Transverse colon (tissue), 3 donors: ENCODE results near the gene FBXO15.

Source experiments
- POLR2A ChIP-seq: fragments of 450-650 bp; IDR thresholded peaks from one replicate; pipeline ENCODE4 v1.6.1; 2016; ENCODE audit warnings: antibody characterized with exemption, mild to moderate bottlenecking, moderate library complexity
- TF ChIP-seq, protein P1 (sequence below), 5 experiments: fragments of 200-600 bp in 3 of 5; fragments of 450-650 bp in 2 of 5; sonication (generic) in 3 of 5; IDR thresholded peaks; 1 replicate in 2 of 5; 2 replicates in 3 of 5; pipeline ENCODE4 v1.5.1; 2016 to 2017; ENCODE audit warnings: antibody characterized with exemption in 5 of 5, inconsistent platforms in 3 of 5, mild to moderate bottlenecking in 2 of 5, moderate library complexity in 1 of 5

DNA sequence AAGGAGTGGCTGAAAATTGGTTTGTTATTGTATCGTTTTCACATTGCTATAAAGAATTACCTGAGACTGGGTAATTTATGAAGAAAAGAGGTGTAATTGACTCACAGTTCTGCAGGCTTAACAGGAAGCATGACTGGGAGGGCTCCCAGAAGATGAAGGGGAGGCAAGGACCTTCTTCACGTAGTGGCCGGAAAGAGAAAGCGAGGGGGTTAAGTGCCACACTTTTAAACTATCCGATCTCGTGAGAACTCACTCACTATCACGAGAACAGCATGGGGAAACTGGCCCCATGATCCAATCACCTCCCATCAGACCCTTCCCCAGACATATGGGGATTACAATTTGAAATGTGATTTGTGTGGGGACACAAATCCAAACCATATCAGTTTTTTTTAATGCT, 81.6 kb downstream of the FBXO15 start:
- TF ChIP-seq, protein P1, sequence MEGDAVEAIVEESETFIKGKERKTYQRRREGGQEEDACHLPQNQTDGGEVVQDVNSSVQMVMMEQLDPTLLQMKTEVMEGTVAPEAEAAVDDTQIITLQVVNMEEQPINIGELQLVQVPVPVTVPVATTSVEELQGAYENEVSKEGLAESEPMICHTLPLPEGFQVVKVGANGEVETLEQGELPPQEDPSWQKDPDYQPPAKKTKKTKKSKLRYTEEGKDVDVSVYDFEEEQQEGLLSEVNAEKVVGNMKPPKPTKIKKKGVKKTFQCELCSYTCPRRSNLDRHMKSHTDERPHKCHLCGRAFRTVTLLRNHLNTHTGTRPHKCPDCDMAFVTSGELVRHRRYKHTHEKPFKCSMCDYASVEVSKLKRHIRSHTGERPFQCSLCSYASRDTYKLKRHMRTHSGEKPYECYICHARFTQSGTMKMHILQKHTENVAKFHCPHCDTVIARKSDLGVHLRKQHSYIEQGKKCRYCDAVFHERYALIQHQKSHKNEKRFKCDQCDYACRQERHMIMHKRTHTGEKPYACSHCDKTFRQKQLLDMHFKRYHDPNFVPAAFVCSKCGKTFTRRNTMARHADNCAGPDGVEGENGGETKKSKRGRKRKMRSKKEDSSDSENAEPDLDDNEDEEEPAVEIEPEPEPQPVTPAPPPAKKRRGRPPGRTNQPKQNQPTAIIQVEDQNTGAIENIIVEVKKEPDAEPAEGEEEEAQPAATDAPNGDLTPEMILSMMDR (IDR thresholded peaks at IDR 0.05), result no peak
- no peak for TF ChIP-seq POLR2A
